H1 (cell line): ENCODE data around the gene ST14. TPM values are rescaled to one million over a fixed set of nuclear protein-coding genes. Genes with fewer than 3 reads are reported as not detected.
A peak's percentile ranks its signal among the peaks of the same experiment; 100 is the strongest.
"Not testable (repeated sequence)": the region's sequence is repeated elsewhere in the genome, so short reads cannot be mapped to it uniquely, and the experiment has no call there.

Source experiments
- CTCF ChIA-PET: fragments of 300-600 bp; sonication (Branson Sonifier 250); formaldehyde crosslinking; loops from one replicate; lab custom pipeline; 2021; ENCODE audit not compliant: partially characterized antibody; lab: Charles Lee
- POLR2A ChIA-PET: fragments of 300-600 bp; sonication (Branson Sonifier 250); formaldehyde crosslinking; loops from one replicate; lab custom pipeline; 2021; ENCODE audit warnings: inconsistent platforms; ENCODE audit not compliant: partially characterized antibody; lab: Charles Lee
- DNase-seq, 2 experiments: peaks; one replicate each; pipeline versions ENCODE4 v3.0.0 to v3.0.0-alpha.2; 2010 to 2022; ENCODE audit warnings: low spot score in 2 of 2, low read depth in 1 of 2, mixed read lengths in 1 of 2
- FAIRE-seq: peaks from 2 replicates; lab custom pipeline; 2011; peaks lifted over from hg19 to GRCh38; lab: Jason Lieb, UNC
- H2AFZ ChIP-seq: 2 replicates; pipeline ENCODE4 v1.8.1; 2012; ENCODE audit warnings: low read length, inconsistent platforms
- H2AK5ac ChIP-seq: 2 replicates; pipeline ENCODE4 v1.6.1; 2013; ENCODE audit warnings: low read depth, low read length
- H2BK120ac ChIP-seq: replicated peaks from 2 replicates; pipeline ENCODE3; 2013; ENCODE audit warnings: low read depth, low read length, inconsistent platforms
- H2BK12ac ChIP-seq: 2 replicates; pipeline ENCODE4 v1.6.1; 2013; ENCODE audit warnings: low read depth, low read length
- H2BK15ac ChIP-seq: 2 replicates; pipeline ENCODE4 v1.6.1; 2013; ENCODE audit warnings: low read length
- H2BK20ac ChIP-seq: 2 replicates; pipeline ENCODE4 v1.6.1; 2013; ENCODE audit warnings: low read length
- H2BK5ac ChIP-seq: 2 replicates; pipeline ENCODE4 v1.6.1; 2013; ENCODE audit warnings: low read depth, low read length
- H3K14ac ChIP-seq: 2 replicates; pipeline ENCODE4 v1.6.1; 2013; ENCODE audit warnings: inconsistent platforms; ENCODE audit not compliant: insufficient read length
- H3K18ac ChIP-seq: 2 replicates; pipeline ENCODE4 v1.6.1; 2013; ENCODE audit warnings: low read length; ENCODE audit errors: extremely low read depth
- H3K23ac ChIP-seq: 2 replicates; pipeline ENCODE4 v1.6.1; 2013; ENCODE audit warnings: inconsistent platforms; ENCODE audit not compliant: insufficient read length
- H3K23me2 ChIP-seq: 2 replicates; pipeline ENCODE4 v1.6.1; 2013; ENCODE audit warnings: low read depth, low read length
- H3K27ac ChIP-seq: 2 replicates; pipeline ENCODE4 v1.6.1; 2011; ENCODE audit warnings: low read depth, low read length, inconsistent platforms
- H3K27me3 ChIP-seq, 4 experiments: replicated peaks in 1 of 4; 1 replicate in 1 of 4; 2 replicates in 3 of 4; pipeline versions ENCODE4 v1.6.1 to v1.8.1; 2011 to 2013; ENCODE audit warnings: low read length in 3 of 4, mild to moderate bottlenecking in 3 of 4, inconsistent platforms in 2 of 4, mixed read lengths in 2 of 4, moderate library complexity in 1 of 4; ENCODE audit not compliant: control insufficient read depth in 3 of 4, insufficient read depth in 3 of 4; ENCODE audit errors: extremely low read depth in 1 of 4
- H3K36me3 ChIP-seq, 4 experiments: 2 replicates each; pipeline versions ENCODE4 v1.6.1 to v1.8.1; 2011 to 2013; ENCODE audit warnings: mild to moderate bottlenecking in 4 of 4, low read length in 3 of 4, moderate library complexity in 2 of 4, control low read depth in 1 of 4, inconsistent platforms in 1 of 4; ENCODE audit not compliant: insufficient read depth in 4 of 4, control insufficient read depth in 2 of 4
- H3K4ac ChIP-seq: replicated peaks from 2 replicates; pipeline ENCODE3; 2013; ENCODE audit warnings: low read length, low read depth, mixed read lengths, inconsistent platforms; ENCODE audit not compliant: insufficient read length
- H3K4me1 ChIP-seq, 4 experiments: replicated peaks in 1 of 4; 1 replicate in 1 of 4; 2 replicates in 3 of 4; pipeline versions ENCODE4 v1.6.1 to v1.8.1; 2011 to 2013; ENCODE audit warnings: low read length in 3 of 4, inconsistent platforms in 2 of 4, mixed read lengths in 1 of 4; ENCODE audit not compliant: insufficient read depth in 4 of 4, control insufficient read depth in 3 of 4
- H3K4me2 ChIP-seq, 2 experiments: 2 replicates each; pipeline versions ENCODE4 v1.6.1 to v1.8.1; 2011 to 2013; ENCODE audit warnings: low read depth in 2 of 2, low read length in 2 of 2, control low read depth in 1 of 2, inconsistent platforms in 1 of 2, mild to moderate bottlenecking in 1 of 2; ENCODE audit not compliant: insufficient read depth in 1 of 2
- H3K4me3 ChIP-seq, 4 experiments: fragments of 200-600, 300-600 bp in 1 of 4; sonication (generic), shearing (Covaris generic), sonication (Bioruptor Twin) in 1 of 4; 2 replicates each; pipeline versions ENCODE4 v1.5.1 to v1.8.1; 2011 to 2016; ENCODE audit warnings: low read length in 4 of 4, low read depth in 3 of 4, control low read depth in 2 of 4, inconsistent platforms in 2 of 4, mild to moderate bottlenecking in 2 of 4, mixed read lengths in 1 of 4, moderate library complexity in 1 of 4; ENCODE audit not compliant: insufficient read depth in 2 of 4; ENCODE audit errors: extremely low read depth in 1 of 4
- H3K56ac ChIP-seq: replicated peaks from 2 replicates; pipeline ENCODE3; 2013; ENCODE audit warnings: low read depth, mild to moderate bottlenecking, mixed read lengths, low read length, inconsistent platforms; ENCODE audit not compliant: insufficient read length
- H3K79me1 ChIP-seq: 2 replicates; pipeline ENCODE4 v1.6.1; 2013; ENCODE audit warnings: low read depth, low read length, control low read depth
- H3K79me2 ChIP-seq, 2 experiments: 2 replicates each; pipeline versions ENCODE4 v1.6.1 to v1.8.1; 2012 to 2013; ENCODE audit warnings: low read length in 2 of 2, mild to moderate bottlenecking in 2 of 2, inconsistent platforms in 1 of 2; ENCODE audit not compliant: insufficient read depth in 2 of 2, control insufficient read depth in 1 of 2
- H3K9ac ChIP-seq, 4 experiments: replicated peaks in 1 of 4; 1 replicate in 1 of 4; 2 replicates in 3 of 4; pipeline versions ENCODE4 v1.6.1 to v1.8.1; 2011 to 2013; ENCODE audit warnings: low read depth in 3 of 4, low read length in 3 of 4, control low read depth in 2 of 4, mild to moderate bottlenecking in 2 of 4, moderate library complexity in 2 of 4, inconsistent platforms in 1 of 4; ENCODE audit errors: extremely low read depth in 1 of 4
- H3K9me3 ChIP-seq, 2 experiments: 2 replicates each; pipeline versions ENCODE4 v1.6.1 to v1.8.1; 2012 to 2013; ENCODE audit warnings: mild to moderate bottlenecking in 2 of 2, moderate library complexity in 2 of 2, control low read depth in 1 of 2, inconsistent platforms in 1 of 2, low read depth in 1 of 2, low read length in 1 of 2, mixed read lengths in 1 of 2; ENCODE audit not compliant: insufficient read depth in 2 of 2
- H4K20me1 ChIP-seq, 2 experiments: replicated peaks in 1 of 2; 2 replicates each; pipeline versions ENCODE3 to v1.8.1; 2011 to 2013; ENCODE audit warnings: inconsistent platforms in 2 of 2, low read length in 2 of 2, mild to moderate bottlenecking in 1 of 2; ENCODE audit not compliant: insufficient read depth in 2 of 2, control insufficient read depth in 1 of 2
- H4K5ac ChIP-seq: 2 replicates; pipeline ENCODE4 v1.6.1; 2013; ENCODE audit warnings: low read length, low read depth, mixed read lengths, inconsistent platforms; ENCODE audit not compliant: insufficient read length
- H4K8ac ChIP-seq: 2 replicates; pipeline ENCODE4 v1.8.0; 2013; ENCODE audit warnings: mild to moderate bottlenecking, moderate library complexity, low read length, inconsistent platforms; ENCODE audit not compliant: insufficient read depth; ENCODE audit errors: extremely low read depth
- H4K91ac ChIP-seq: replicated peaks from 2 replicates; pipeline ENCODE3; 2013; ENCODE audit warnings: low read length, mixed read lengths, inconsistent platforms; ENCODE audit not compliant: insufficient read length
- YY1 ChIP-seq: IDR thresholded peaks from 2 replicates; pipeline ENCODE4 v1.6.1; 2011; ENCODE audit warnings: low read depth, mild to moderate bottlenecking, low read length
- WGBS, 2 experiments: shearing (Covaris generic) in 1 of 2; methylation state at CpG; one replicate each; pipeline versions ENCODE4 v1.1.6 to v1.1.7; 2013 to 2015; ENCODE audit warnings: low lambda C conversion rate in 2 of 2, mixed read lengths in 2 of 2, inconsistent platforms in 1 of 2, low coverage in 1 of 2, missing lambda C conversion rate in 1 of 2; ENCODE audit not compliant: insufficient replicate concordance in 2 of 2, insufficient coverage in 1 of 2, insufficient read length in 1 of 2; ENCODE audit errors: extremely low coverage in 1 of 2, missing lambda C conversion rate in 1 of 2; 5-methylcytosine and 5-hydroxymethylcytosine counted together
- polyA plus RNA-seq, 7 experiments: library from polyadenylated mRNA; depleted of rRNA in 3 of 7; stranded (reverse) in 5 of 7; unstranded in 2 of 7; fragments of >200 nt in 5 of 7; fragments of 200-250 nt in 2 of 7; gene quantifications; 1 replicate in 5 of 7; 2 replicates in 1 of 7; 4 replicates in 1 of 7; pipeline versions ENCODE4 v1.2.1 to v1.2.3, GENCODE V29; 2011 to 2013; ENCODE audit warnings: missing spikeins in 2 of 7, mixed read lengths in 2 of 7
- total RNA-seq: library from RNA; stranded (reverse); fragmentation: NEBNext Ultra II Directional; extraction: Animal tissue kit (Norgen Biotek cat#: 25700); gene quantifications from 2 replicates; pipeline ENCODE4 v1.2.1, GENCODE V29; 2021

The ST14 gene
- total and polyA plus RNA-seq, 2 of the 8 experiments (the other 6 are each of a cell fraction or from before 2014, with no cell fraction given) = 22.4 to 24.9 TPM

DNA sequence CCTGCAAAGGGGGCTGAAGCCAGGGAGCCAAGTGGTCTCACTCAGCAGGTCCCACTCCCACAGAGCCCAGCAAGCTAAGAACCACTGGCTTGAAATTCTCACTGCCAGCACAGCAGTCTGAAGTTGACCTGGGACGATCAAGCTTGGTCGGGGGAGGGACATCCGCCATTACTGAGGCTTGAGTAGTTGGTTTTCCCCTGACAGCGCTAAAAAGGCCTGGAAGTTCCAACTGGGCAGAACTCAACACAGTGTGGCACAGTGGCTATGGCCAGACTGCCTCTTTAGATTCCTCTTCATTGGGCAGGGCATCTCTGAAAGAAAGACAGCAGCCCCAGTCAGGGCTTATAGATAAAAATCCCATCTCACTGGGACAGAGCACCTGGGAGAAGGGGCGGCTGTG lies 90.3 kb downstream of the ST14 start:
- H2AFZ ChIP-seq, H2BK12ac ChIP-seq, H4K20me1 ChIP-seq, H2AK5ac ChIP-seq, H3K23me2 ChIP-seq, H2BK120ac ChIP-seq, FAIRE-seq, H3K18ac ChIP-seq, H3K4me3 ChIP-seq, H2BK5ac ChIP-seq, H4K5ac ChIP-seq, H2BK20ac ChIP-seq, H3K79me1 ChIP-seq, H3K56ac ChIP-seq, H4K8ac ChIP-seq, H3K4me2 ChIP-seq, H3K9me3 ChIP-seq, DNase-seq, H3K4me1 ChIP-seq, H3K14ac ChIP-seq, H3K23ac ChIP-seq, H3K27me3 ChIP-seq, H3K36me3 ChIP-seq, H4K91ac ChIP-seq, H3K9ac ChIP-seq, H2BK15ac ChIP-seq, H3K4ac ChIP-seq, H3K27ac ChIP-seq: not testable (repeated sequence)
- ChIA-PET POLR2A (interaction anchor here (1.0 to 1.1 kb wide), 2 partner anchors 9 to 46 kb away, joined by 3 read pairs; no protein-coding TSS in a partner anchor), CTCF (interaction anchor here (1.3 to 1.6 kb wide), 2 partner anchors 16 to 168 kb away, joined by 4 to 6 read pairs; no protein-coding TSS in a partner anchor)
- TF ChIP-seq YY1 = peak; percentile 47; the same call in 1 of the 2 replicates
- H3K79me2 ChIP-seq = peaks cover 4 to 85% of the 10 kb centered on the region in 2 experiments; a peak in 3 of 4 replicates
- 95% methylated on average over 5 of the region's 5 CpGs; no CpG with 5 or more reads in 1 of the 2 experiments for WGBS, 2 experiments

DNA sequence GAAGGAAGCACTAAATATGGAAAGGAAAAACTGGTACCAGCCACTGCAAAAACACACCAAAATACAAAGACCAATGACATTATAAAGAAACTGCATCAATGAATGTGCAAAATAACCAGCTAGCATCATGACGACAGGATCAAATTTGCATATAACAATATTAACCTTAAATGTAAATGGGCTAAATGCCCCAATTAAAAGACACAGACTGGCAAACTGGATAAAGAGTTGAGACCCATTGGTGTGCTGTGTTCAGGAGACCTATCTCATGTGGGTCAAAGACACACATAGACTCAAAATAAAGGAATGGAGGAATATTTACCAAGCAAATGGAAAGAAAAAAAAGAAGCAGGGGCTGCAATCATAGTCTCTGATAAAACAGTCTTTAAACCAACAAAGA lies 92.2 kb downstream of the ST14 start:
- H4K8ac ChIP-seq, H2AFZ ChIP-seq, H4K91ac ChIP-seq, H3K79me1 ChIP-seq, H3K4me3 ChIP-seq, H2BK15ac ChIP-seq, H3K23me2 ChIP-seq, H2AK5ac ChIP-seq, DNase-seq, H3K9me3 ChIP-seq, H3K56ac ChIP-seq, H3K4me1 ChIP-seq, H3K4me2 ChIP-seq, H2BK20ac ChIP-seq, H4K5ac ChIP-seq, H2BK5ac ChIP-seq, H3K4ac ChIP-seq, H2BK12ac ChIP-seq, FAIRE-seq, H3K27me3 ChIP-seq, H2BK120ac ChIP-seq, H3K36me3 ChIP-seq, CTCF ChIA-PET, H3K14ac ChIP-seq, H3K9ac ChIP-seq, H4K20me1 ChIP-seq, H3K23ac ChIP-seq, H3K27ac ChIP-seq, H3K18ac ChIP-seq: not testable (repeated sequence)
- 67% methylated on average over 1 of the region's 1 CpG; no CpG with 5 or more reads in 1 of the 2 experiments for WGBS, 2 experiments
- POLR2A ChIA-PET = interaction anchor here (1.2 kb wide), 1 partner anchor 10 kb away, joined by 4 read pairs; no protein-coding TSS in a partner anchor
- peaks cover 0 to 82% of the 10 kb centered on the region in 2 experiments; a peak in 2 of 4 replicates for H3K79me2 ChIP-seq
